Cortex of kidney (tissue), 1 donor: ENCODE measurements around the gene CCDC136.

Source experiments
- DNase-seq: peaks from one replicate; lab custom pipeline; 2025; lab: John Stamatoyannopoulos, UW

Gene CCDC136

DNA sequence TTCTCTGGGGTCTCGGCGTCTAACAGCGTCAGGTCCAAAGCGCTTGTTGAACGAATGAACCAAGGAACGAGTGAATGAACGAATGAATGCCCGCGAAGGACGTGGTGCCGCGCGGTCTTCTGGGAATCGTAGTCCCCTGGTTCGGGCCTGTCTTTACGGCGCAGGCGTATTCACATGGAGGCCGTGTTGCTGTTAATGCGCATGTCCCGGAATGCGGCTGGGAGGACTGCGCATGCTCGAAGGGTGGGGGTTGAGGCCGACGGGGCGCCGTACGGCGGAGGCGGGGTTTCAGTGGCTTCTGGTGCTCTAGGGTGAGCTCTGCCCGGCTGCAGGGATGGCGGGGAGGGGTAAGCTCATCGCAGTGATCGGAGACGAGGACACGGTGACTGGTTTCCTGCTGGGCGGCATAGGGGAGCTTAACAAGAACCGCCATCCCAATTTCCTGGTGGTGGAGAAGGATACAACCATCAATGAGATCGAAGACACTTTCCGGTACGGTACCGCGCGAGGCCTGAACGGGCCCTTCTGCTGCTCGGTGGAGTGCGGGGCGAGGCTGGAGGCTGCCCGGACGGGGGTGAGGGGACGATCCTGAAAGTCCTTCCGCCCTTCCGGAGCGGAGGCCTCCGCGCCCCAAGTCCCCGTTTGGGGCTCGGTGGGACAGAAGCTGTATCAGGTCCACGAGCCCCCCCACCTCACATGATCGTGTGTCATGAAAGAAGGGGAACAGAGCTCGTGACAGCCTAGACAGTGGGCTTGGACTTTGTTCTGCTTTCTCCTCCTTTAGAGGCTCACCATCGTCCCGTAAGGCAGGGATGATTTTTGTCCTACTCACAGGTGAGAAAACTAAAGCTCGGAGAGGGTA lies 71.0 kb downstream of the CCDC136 start, which contains the start of gene ATP6V1F:
Gene ATP6V1F, plus strand, starts transcription at position 286 of the 862 bp plus-strand sequence. Its CDS starts 49 bp downstream, at position 335.
- DNase-seq = peak; percentile 70

DNA sequence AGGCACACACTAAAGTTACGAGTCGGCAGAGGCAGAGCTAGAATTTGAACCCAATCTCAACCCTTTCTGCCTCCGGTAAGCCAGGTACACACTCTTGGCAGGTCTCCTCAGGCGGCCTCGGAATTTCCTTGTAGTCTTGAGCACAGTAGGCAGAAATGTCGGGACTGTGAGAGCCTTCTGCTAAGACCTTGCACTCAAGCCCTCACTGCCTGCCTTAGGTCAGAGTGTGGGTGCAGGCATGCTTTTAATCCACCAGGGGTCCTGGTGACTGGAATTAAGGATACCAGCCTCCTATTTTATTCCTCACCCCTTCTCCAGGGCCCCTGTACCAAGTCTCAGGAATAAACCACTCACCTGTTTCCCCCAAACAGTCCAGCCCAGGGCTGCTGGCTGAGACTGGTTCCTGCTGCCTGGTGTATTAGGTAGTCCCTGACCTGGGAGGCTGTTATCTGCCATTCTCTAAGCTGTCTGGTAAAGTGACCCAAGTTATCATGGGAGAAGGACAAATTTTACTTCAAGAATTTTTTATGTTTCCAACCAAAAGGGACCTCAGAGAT lies 71.7 kb downstream of the CCDC136 start:
- DNase-seq = no peak

DNA sequence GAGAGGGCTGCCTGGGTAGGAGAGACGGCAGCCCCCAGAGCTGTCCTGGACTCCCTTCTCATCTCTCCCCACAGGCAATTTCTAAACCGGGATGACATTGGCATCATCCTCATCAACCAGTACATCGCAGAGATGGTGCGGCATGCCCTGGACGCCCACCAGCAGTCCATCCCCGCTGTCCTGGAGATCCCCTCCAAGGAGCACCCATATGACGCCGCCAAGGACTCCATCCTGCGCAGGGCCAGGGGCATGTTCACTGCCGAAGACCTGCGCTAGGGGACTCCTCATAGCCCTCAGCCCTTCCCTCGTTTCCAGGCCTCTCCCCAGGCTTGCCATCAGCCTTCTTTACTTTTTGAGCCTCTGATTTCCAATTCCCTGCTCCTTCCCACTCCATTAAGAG lies 73.5 kb downstream of the CCDC136 start:
- DNase-seq = no peak

DNA sequence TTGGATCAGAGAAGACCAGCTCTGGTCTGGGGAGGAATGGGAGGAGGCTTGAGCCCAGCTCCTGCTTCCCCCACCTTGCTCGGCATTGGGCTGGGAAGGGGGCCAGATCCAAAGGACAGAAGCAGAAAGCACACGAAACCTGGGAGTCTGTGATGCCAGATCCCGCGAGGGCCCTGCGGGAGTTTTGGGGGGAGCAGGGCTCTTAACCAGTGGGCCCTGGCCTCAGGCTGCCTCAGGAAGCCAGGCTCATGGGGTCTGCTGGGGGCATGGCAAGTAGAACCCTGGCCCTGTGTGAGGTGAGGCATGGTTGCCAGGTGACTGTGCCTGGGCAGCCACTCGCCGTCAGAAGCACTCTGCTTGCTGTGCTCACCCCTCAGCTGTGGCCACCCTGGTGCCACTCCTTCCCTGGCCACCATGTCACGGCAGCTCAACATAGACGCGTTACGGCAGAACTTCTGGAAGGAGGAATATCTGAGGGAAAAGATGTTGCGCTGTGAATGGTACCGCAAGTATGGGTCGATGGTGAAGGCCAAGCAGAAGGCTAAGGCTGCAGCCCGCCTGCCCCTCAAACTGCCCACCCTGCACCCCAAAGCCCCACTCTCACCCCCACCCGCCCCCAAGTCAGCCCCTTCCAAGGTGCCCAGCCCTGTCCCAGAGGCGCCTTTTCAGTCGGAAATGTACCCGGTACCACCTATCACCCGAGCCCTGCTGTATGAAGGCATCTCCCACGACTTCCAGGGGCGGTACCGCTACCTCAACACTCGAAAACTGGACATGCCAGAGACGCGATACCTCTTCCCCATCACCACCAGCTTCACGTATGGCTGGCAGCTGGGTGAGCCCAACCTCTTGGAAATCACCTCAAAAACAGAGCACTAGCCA lies 74.5 kb downstream of the CCDC136 start:
- DNase-seq = no peak

DNA sequence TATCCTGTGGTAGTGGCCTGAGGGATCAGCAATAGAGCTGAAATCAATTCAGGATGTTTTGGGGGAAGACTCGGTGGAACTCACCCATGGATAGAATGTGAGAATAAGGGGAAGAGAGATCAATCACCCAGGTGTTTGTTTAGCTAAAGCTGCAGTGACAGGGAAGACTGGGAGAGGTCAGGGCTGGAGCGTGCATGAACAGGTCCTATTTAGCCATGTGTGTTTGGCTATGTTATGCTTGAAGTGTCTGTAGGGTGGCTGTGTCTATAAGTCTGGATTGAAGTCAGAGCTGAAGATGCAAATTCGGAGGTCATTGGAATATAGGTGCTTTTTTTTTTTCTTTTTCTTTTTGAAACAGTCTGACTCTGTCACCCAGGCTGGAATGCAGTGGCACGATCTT lies 75.5 kb downstream of the CCDC136 start:
- no peak for DNase-seq

DNA sequence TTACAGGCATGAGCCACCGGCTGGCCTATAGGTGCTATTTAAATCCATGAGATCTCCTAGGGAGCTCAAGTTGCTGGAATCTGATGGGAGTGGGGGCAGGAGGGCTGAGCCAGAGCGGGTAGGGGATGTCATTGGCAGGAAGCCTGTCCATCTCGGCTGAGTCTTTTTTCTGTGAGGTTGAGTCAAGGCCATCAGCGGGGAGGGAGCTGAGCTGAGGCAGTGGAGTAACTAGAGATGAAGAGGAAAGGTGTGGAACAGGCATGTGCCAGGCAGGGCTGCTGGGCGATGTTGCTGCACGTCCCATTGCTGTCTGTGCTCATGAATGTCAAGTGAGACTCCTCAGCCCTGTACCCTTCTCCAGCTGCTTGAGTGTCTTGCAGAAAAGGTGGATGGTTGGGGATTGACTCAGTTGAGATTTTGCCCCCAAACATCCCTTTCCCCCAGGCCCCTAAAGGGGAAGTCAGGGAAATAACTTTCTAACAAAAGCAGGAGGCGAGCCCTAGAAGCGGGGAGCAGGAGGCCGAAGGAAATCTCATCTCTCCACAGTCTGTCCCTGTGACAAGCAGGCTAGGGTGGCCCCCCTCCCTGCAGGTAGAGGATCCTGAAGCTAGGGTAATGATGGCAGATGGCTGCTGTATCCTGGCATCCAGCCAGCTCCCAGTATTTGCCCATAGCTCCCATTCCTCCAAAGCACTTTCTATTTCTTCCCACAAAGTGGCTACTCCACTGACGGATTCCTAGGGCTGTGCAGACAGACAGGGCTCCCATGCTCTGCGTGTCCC lies 76.3 kb downstream of the CCDC136 start:
- DNase-seq = no peak

DNA sequence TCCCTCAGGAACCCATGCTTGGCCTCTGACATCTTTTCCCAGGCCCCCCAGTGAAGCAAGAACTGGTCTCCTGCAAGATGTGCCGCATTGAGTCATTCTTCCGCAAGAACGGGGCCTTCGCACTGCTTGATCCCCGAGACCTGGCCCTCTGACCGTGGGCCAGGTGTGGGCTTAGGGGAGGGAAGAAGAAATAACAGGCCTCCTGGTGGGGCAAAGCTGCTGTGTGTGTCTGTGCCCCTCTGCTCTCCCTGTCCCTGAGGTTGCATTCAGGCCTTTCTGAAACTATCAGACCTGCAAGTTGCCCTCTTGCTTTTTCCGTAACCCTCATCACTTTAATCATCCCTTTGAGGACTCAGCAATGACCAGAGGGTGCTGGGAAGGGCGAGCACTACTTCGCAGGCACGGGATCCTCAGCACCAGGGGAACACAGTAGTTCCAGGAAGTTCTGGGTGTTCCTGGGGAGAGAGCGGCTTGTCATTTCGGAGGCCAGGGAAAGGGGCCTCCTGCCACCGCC lies 76.9 kb downstream of the CCDC136 start:
- no peak for DNase-seq

DNA sequence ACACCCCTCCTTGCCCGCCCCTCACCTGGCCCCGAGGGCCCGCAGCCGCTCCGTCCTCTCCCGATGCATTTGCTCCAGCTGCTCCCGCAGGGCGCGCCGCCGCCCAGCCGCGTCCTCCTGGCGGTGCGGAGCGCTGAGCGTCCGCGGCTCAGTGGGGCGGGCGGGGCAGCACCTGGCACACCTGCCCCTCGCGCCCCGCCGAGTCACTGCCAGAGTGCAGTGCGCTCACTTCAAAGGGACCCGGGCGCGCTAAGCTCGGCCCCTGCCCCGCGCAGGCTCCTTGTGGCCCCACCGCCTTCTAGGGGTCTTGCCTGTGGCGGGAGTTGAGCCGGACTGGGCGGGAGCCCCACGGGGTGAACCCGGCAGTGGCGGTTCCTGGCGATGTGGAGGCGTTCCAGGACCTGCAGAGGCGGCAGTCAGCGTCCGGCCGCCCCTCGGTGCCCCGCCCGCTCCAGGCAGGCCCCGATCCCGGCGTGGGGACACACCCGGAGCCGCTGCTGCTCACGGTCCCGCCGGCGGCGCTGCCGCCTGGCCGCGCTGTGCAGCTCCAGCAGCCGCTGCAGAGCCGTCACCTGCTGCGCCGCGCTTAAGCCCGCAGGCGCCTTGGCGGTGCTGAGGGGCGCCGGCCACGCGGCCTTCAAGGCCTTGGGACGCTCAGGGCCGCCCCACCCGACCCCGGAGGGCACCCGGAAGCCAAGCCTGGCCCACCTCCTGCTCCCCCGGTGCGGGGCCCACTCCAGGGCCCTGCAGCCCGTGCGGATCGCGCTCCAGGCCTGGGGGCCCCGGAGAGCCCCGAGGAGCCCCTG lies 77.6 kb downstream of the CCDC136 start:
- DNase-seq = no peak

DNA sequence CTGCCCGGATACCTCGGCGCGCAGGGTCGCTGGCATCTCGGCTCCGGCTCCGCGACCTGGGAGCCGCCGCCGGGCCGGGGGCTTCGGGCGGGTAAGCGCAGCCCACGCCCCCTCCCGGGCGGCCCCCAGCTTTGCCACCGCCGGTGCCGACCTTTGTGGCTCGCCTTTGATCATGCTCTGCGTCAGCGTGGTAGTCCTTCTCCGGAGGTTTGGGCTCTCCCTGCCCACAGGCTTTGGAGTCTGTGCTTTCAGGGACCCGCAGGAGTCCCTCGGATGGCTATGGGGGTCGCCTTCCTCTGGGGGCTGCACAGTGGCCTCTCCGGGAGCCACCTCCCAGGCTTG lies 78.1 kb downstream of the CCDC136 start:
- no peak for DNase-seq

DNA sequence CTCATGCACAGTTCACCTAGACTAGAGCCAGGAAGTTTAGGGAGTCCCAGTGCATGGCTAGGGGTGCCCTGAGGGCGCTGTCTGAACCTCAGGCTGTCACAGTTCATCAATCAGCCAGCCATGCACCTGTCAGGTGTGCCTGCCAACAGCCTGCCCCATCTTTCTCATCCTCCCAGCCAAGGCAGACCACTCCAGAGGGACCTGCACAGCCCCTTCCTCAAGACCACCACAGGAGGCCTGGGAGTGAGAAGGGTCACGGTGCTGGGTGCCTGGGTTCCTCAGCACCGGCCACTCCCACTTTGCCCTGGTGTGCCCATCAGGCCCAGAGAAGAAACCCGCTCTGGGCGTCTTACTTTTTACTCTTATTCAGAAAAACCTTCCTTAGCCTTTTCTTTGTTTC lies 79.3 kb downstream of the CCDC136 start:
- no peak for DNase-seq
